ENCODE results near the gene BAHCC1.

GRCh38 chr17:81420769-81421462, 25.7 kb downstream of the BAHCC1 start:
- TF ChIP-seq CTCF (conservative IDR thresholded peaks at IDR 0.05 in 1 of 2, IDR thresholded peaks at IDR 0.05 in 1 of 2; ENCODE audit: low read depth in 1 of 2, low read length in 2 of 2) (no peak), EZH2 (IDR thresholded peaks at IDR 0.05; ENCODE audit: low read length, missing control alignments) (no peak)
